GM18519 (cell line): ENCODE data around the gene PRDM12.

Source experiments
- ATAC-seq: cut with Tn5 transposase; IDR thresholded peaks from one replicate; pipeline ENCODE4 v1.9.1; 2021; ENCODE audit warnings: mild to moderate bottlenecking, moderate library complexity; ENCODE audit not compliant: unreplicated experiment, low FRiP score

PRDM12 gene

DNA sequence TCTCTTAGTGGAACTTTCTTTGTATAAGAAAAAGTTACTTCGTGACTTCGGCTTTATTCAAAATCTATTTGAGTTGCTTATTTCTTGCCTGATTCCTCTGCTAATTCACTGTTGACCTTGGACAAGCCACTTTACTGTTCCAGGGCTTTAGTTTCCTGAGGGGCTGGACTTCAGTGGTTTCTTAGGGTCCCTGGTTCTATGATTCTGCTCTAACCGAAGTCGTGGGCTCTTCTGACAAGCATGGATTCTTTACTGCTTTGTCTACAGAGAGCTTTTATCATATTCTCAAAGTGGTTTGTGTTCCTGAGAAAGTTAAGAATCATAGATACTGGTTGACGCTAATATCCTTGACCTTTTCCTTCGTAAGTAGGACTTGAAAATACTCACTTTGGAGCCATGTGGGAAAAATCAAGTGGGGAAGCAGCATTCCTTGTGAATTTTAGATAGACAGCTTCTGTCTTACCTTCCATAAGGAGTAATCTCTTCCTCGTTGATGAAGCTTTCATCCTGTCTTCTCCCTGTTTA is 50.3 kb downstream of the PRDM12 start:
- ATAC-seq, result no peak

DNA sequence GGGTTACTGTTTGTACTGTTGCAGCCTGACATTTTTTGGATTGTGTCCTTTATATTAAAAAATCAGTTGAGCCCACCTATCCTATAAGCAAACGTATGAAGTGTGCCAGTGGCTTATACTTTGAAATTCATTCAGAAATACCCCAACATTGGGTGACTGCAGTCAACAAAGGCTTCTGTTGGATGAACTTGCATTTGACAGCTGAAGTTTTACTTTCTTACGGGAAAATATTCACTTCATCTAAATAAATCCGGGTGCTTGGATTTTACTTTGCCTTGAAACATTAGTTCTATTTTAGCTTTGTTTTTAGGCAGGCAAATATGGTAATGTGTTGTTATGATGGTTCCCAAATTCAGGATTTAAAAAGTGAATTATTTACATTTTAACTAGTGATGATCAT is 50.9 kb downstream of the PRDM12 start:
- ATAC-seq, result no peak

DNA sequence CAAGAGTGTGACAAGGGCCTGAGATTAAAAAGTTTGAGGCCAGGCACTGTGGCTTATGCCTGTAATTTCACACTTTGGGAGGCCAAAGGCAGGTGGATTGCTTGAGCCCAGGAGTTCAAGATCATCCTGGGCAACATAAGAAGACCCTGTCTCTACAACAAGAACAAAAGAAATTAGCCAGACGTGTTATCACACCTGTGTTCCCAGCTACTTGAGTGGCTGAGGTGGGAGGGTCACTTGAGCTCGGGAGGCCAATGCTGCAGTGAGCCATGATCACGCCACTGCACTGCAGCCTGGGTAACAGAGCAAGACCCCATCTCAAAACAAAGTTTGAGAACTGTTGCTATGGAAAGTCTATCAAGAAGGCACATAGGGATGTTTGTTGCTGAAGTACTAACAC is 54.2 kb downstream of the PRDM12 start:
- ATAC-seq, result no peak

DNA sequence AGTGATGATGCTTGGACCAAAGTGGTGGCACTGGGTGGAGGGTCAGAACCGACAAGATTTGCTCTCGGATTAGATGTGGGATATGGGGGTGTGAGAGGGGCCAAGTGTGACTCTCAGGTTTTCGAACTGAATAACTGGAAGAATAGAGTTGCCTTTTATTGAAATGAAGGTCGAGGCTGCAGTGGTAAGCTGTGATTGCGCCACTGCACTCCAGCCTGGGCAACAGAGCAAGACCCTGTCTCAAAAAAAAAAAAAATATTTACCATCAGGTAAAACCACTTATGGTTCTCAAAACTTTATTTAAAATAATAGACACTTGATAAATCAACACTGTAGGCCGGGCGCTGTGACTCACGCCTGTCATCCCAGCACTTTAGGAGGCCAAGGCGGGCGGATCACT is 56.4 kb downstream of the PRDM12 start:
- ATAC-seq, result no peak

DNA sequence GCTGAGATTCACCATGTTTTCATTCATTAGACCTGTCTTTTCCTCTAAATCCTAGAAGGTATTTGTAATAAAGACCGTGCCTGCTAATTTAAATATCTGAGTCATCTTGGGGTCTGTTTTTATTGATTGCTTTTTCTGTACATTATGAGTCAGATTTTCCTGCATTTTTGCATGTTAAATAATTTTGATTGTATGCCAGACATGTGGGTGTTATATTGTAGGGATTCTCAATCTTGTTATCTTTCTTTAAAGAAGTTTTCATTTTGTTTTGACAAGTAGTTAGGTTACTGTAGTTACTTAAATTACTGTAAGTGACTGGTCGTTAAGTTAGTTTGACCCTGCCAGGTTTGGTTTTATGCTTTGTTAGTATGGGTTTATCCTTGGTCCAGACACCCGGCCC is 64.3 kb downstream of the PRDM12 start:
- no peak for ATAC-seq

DNA sequence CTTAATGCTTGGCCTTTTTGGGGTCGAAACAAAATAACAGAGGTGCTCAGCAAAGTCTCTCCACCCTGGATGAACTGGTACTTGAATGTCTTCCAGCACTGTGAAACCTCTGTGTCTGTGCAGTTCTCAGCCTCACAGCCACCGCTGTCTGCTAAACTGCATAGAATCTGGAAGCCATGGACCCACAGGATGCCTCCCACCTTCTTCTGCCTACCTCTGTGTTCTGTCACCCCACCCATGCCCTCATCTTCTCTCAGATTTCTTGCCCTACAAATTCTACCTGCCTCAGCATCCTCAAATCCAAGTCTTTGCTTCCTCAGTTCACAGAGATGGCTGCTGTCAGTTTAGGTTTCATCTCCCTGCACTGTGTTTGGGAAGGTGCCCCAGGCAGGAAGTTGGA is 64.8 kb downstream of the PRDM12 start:
- no peak for ATAC-seq

DNA sequence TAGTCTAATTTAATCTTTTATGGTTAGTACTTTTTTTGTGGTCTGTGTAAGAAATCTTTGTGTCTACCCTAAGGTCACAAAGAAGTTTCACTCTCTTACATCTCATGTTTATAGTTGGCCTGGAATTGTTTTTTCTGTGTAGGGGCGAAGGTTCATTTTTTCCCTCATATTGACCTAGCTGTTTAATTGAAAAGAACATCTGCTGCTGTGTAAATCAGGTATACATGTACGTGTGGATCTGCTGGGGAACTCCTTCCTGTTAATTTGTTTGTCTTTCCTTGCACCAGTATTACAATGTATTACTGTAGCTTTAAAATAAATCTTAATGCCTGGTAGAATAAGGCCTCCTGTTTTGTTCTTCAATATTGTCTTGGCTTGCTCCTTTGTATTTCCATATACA is 67.0 kb downstream of the PRDM12 start:
- no peak for ATAC-seq

DNA sequence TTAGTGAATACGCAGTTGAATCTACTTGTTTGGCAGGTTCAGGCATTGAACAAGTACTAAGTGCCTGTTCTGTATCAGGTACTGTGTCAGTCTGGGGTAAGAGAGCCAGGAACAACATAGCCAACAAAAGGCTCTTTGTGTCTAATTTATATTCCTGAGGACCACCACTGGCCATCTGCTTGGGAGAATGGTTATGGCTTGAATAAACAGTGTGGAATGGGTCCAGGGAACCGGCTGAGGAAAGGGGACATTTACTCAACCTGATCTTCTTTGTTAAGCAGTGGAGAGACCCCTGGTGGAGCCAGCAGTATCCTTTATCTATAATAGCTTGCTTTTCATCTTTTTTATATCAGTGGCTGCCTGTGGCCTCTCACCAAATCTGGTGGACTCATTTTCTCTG is 67.7 kb downstream of the PRDM12 start:
- no peak for ATAC-seq
